GM18508 (cell line): ENCODE data around the gene RAD51B.

Experiments
- ATAC-seq: cut with Tn5 transposase; IDR thresholded peaks from one replicate; pipeline ENCODE4 v1.9.1; 2021; ENCODE audit warnings: moderate number of reproducible peaks; ENCODE audit not compliant: insufficient read depth, unreplicated experiment

Gene RAD51B

DNA sequence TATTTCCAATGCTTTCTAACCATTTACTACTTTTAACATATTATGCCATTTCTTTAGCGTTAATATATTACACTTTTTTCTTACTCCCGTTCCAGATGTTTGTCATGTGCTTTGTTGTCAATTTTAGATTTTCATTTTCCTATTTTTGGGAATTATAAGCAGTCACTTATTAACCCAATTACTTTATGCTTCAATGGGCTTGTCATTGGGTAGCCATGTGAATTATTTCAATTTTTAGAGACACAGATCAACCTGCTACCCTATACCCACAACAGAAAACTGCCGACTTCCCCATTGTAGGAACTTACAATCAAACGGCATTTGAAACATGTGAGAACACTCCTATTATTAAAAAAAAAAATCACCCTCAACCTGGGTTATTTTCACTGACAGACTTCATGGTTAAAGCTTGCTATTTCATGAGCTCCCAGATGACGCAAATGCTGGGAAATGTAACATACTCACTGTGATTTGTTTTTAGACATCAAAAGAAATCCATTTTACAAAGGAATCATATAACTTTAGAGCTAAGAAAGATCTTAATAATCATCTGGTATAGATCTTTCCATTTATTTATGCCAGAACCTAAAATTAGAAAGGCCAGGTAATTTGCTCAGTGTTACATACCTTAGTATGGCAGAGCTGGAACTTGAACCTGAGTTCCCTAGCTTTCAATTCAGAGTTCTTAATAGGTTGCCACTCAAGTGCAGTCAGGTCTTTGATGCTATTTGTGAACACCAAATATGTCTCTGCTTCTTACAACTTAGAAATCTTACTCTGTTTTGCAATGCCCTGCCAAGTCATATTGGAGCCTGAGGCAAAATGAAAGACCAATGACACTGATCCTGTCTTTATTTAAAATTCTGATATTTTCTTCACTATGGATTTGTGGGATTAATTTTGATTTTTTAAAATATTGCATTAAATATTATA lies 340.4 kb downstream of the RAD51B start:
- no peak for ATAC-seq

- ATAC-seq: no peak
Observed at GRCh38 chr14:68160779-68161546, 341.4 kb downstream of the RAD51B start.

DNA sequence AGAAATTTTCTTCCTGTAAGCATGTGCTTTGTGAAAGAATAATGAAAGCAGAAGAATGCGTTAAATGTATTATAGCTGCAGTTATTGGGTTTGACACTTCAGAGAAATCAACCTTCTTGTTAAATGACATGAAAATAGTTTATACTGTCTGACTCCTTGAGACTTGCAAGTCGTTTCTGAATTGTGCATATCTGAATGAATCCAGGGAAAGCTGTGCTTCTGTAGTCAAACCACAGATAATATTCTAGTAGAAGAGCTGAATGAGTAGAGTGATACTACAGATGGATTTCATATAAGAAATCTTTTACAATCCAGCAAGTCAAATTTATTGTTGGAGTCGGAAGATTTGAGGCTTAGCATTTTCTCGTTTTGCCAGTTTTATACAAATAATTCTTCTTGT lies 343.3 kb downstream of the RAD51B start:
- ATAC-seq: no peak

- no peak for ATAC-seq
Observed at GRCh38 chr14:68164711-68165113, 345.1 kb downstream of the RAD51B start.

DNA sequence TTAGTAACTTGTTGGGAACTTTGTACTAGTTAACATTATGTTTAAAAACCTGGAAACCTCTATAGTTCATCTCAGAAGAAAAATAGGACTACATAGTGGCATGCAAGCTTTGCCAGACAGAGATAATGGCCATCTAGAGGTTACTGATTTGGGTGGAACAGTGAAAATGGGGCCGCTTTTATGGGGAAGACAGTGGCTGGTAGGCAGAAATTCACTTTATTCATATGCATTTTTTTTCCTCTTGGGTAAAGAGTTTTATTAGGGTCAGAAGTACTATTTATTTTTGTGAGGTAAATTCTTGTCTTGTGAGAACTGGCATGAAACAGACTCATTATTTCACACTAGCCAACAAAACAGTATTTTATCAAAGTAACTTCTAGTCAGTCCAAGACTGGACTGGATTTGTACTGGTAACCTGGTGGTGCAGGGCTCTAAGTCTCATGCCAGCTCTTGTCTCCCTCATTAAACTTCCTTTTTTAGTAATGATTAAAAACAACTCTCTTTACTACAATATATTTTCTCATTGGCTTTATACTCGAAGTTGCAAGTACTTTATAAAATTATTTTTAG lies 345.8 kb downstream of the RAD51B start:
- no peak for ATAC-seq

GRCh38 chr14:68166731-68167382 lies 347.3 kb downstream of the RAD51B start:
- no peak for ATAC-seq

- no peak for ATAC-seq
Observed at GRCh38 chr14:68167383-68168087, 348.0 kb downstream of the RAD51B start.

GRCh38 chr14:68168460-68169109 lies 349.0 kb downstream of the RAD51B start:
- no peak for ATAC-seq

DNA sequence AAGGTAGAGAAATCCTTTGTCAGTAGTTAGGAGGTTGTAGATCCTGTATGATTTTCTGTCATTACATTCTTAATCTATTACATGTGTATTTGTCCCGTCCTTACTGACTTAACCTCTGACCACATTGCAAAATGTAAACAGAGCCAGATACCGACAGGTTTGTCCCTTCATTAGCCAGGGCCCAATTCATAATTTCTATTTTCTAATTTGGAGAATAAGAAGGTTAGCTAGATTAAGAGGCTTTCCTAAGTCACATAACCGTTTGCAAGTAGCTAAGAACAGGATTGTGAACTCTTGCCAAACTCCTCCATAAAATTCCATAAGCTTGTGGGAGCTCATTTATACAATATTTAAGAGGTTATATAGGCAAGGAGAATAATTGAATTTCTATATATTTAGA lies 352.6 kb downstream of the RAD51B start:
- ATAC-seq: no peak

GRCh38 chr14:68172627-68173026 lies 353.0 kb downstream of the RAD51B start:
- no peak for ATAC-seq

- ATAC-seq: no peak
Observed at GRCh38 chr14:68173227-68173972, 353.8 kb downstream of the RAD51B start.

DNA sequence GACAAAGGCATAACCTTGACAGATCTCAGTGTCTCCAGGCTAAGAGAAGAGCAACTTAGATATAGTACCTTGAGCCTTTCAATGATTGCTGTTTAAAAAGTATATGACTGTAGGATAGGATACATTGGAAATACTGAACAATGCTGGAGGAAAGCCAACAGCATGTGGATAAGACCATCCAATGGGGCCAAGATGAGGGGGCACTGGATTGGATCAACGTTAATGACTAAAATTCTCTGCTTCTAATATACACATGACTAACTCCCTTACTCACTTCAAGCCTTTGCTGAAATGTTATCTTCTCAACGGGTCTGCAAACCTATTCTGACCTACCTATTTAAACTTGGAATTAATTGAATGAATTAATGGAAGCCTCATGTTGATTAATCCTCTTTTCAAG lies 354.9 kb downstream of the RAD51B start:
- no peak for ATAC-seq

DNA sequence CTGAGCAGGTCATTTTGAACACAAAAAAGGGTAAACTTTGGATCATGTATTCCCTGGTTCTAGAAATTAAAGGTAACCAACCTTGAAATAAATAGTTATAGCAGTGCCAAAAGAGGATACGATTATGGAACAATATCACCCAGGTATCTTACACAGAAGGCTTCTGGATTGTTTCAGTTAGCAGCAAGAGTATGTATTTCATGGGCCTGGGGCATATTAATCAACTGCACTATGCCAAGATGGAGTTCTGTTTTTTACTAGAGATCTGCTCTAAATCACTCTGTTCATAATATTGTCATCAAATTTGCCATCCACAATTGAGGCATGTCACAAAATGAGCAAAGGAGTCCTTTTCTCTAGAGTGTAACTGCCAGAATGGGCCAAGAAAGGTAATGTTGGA lies 357.1 kb downstream of the RAD51B start:
- no peak for ATAC-seq

DNA sequence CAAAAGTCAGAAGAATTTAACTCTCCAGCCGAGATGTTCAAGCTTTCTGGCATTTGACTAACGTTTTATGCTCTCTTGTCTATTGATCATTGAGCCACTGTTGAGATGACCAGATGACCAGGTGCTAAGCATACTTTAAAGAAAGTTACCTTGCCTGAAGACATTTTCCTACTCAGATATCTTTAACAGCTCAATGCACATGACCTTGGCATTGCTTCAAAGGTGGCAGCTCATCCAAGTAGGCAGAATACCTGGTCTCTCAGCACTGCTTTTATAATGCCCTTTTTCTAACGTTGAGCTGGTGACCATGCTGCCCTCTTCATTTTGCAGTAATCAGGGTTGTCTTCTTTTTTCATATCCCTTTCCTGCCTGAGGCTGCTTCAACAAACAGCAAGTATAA lies 358.1 kb downstream of the RAD51B start:
- ATAC-seq: no peak

DNA sequence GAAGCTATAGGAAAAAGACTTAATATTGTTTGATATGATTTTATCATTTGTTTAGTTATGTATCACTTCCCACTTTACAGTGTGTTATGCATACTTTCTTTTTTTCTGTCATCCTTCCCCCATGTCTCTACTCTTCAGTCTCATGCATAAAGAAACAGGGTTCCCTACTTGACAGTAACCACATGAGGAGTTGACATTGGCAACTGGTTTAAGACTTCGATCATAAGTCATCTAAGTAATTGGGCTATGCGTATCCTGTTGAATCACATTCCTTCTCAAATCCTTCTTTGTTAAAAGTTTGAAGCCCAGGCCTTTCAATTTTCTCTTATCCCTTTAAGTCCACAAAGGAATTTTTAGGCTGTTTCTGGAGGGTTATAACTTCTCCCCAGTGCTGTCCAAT lies 358.7 kb downstream of the RAD51B start:
- ATAC-seq: no peak

DNA sequence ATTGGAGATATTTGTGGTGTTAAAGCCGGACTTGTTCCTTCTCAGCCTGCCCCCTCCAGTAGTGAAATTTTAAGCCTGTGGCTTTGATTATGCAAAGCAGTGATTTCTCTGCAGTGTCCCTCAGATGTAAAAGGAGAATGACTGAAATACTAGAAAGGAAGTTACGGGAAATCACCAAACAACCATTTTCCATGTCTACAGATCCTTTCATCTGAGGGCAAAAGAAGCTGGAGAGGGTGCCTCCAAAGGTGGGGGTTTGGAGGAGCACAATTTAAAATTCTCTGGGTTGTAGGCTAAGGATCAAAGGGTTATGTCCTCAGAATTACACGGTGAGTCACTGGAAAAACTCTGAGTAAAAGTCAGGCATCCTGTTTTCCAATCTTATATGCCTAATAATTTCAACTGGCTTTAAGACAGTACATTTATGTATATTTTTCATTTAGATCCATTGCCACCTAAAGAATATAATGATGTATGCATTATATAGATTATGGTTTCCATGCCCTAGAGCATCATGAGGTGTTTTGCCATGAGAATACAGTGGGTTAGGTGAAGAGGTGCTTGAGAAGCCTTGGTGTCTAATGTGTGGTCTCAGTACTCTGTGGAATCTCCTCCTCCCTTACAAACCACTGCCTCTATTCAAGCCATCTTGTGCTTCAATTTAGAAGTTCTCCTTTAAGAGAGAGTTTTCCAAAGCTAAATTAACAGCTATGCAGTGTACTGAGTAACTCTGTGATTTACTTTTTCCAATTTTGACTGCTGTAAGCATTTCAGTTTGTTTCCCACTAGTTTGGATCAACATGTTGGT lies 362.1 kb downstream of the RAD51B start:
- ATAC-seq: no peak

- no peak for ATAC-seq
Observed at GRCh38 chr14:68182492-68182891, 362.9 kb downstream of the RAD51B start.
